ENCODE measurements around the gene PRKN. TPM values are rescaled to one million over a fixed set of nuclear protein-coding genes. Genes with fewer than 3 reads are reported as not detected.

The PRKN gene
- total RNA-seq, 1 donor from 2014 or later = not detected

DNA sequence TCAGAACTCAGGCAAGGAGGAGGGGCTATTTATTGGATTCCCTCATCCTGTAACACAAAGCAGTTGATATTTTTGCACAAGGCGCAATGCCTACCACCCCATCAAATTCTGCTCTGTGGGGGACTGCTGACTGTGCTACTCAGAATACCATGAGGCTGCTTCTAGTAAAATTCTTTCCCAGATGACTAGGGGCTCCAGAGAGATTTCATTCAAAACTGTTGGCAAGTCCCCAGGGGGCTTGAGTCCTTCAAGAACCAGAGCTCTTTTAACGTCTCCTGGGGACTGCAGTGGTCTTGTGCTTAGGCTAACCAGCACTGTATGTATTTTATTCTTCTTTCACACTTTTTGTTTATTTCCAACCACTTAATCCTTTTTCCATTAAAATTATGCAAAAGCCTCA, 1087.8 kb downstream of the PRKN start:
- Mint-ChIP-seq H3K27me3 (ENCODE audit: low read depth) (no peaks in the 10 kb centered on the region), H3K4me1 (ENCODE audit: low read depth) (no peaks in the 10 kb centered on the region), H3K27ac (no peak overlapping the region), H3K4me3 (ENCODE audit: low read depth) (no peak overlapping the region), H3K9me3 (peaks cover 13% of the 10 kb centered on the region), H3K36me3 (ENCODE audit: low read depth) (no peaks in the 10 kb centered on the region)
- intact Hi-C loops (cut with micrococcal nuclease) = no loop called here
- no peak for DNase-seq (ENCODE audit: low spot score)

- Mint-ChIP-seq H3K36me3 (ENCODE audit: low read depth) (no peaks in the 10 kb centered on the region), H3K9me3 (peaks cover 13% of the 10 kb centered on the region), H3K4me3 (ENCODE audit: low read depth) (no peak overlapping the region), H3K4me1 (ENCODE audit: low read depth) (no peaks in the 10 kb centered on the region), H3K27ac (no peak overlapping the region), H3K27me3 (ENCODE audit: low read depth) (no peaks in the 10 kb centered on the region)
- intact Hi-C loops (cut with micrococcal nuclease) = no loop called here
- DNase-seq (ENCODE audit: low spot score) = no peak
These were observed 1089.9 kb downstream of the PRKN start for GRCh38 chr6:161637658-161638057.

GRCh38 chr6:161636882-161637430, 1090.6 kb downstream of the PRKN start:
- H3K27ac Mint-ChIP-seq = no peak overlapping the region
- no peaks in the 10 kb centered on the region for H3K27me3 Mint-ChIP-seq (ENCODE audit: low read depth)
- DNase-seq (ENCODE audit: low spot score) = no peak
- H3K4me3 Mint-ChIP-seq (ENCODE audit: low read depth) = no peak overlapping the region
- no peaks in the 10 kb centered on the region for H3K4me1 Mint-ChIP-seq (ENCODE audit: low read depth)
- intact Hi-C loops (cut with micrococcal nuclease) = no loop called here
- H3K36me3 Mint-ChIP-seq (ENCODE audit: low read depth) = no peaks in the 10 kb centered on the region
- peaks cover 13% of the 10 kb centered on the region for H3K9me3 Mint-ChIP-seq

DNA sequence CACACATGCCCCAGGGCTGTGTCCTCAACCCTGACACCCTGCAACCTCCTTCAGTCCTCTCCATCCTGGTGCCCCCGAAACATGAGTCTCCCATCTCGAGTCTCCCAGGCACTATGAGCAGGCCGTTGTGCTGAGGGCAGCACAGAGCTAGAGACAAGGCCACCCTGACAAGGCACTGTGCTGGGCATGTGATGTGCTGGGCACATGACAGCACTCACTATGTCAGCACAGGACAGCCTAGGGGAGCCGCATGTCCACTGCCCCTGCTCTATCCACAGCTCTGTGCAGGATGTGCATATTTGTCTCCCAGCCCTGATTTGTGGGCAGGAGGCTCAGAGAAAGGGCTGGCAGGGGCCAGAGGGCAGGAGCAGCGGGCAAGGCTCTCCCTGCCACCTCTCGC, 1091.6 kb downstream of the PRKN start:
- H3K36me3 Mint-ChIP-seq (ENCODE audit: low read depth) = no peaks in the 10 kb centered on the region
- no peaks in the 10 kb centered on the region for H3K4me1 Mint-ChIP-seq (ENCODE audit: low read depth)
- intact Hi-C loops (cut with micrococcal nuclease) = no loop called here
- DNase-seq (ENCODE audit: low spot score) = no peak
- H3K4me3 Mint-ChIP-seq (ENCODE audit: low read depth) = no peak overlapping the region
- H3K27ac Mint-ChIP-seq = no peak overlapping the region
- H3K27me3 Mint-ChIP-seq (ENCODE audit: low read depth) = no peaks in the 10 kb centered on the region
- peaks cover 13% of the 10 kb centered on the region for H3K9me3 Mint-ChIP-seq

- Mint-ChIP-seq H3K36me3 (ENCODE audit: low read depth) (no peaks in the 10 kb centered on the region), H3K4me3 (ENCODE audit: low read depth) (no peak overlapping the region), H3K9me3 (peaks cover 9% of the 10 kb centered on the region), H3K4me1 (ENCODE audit: low read depth) (no peaks in the 10 kb centered on the region), H3K27me3 (ENCODE audit: low read depth) (no peaks in the 10 kb centered on the region), H3K27ac (no peak overlapping the region)
- no peak for DNase-seq (ENCODE audit: low spot score)
- intact Hi-C loops (cut with micrococcal nuclease) = no loop called here
These were observed 1092.7 kb downstream of the PRKN start for GRCh38 chr6:161634916-161635315.

DNA sequence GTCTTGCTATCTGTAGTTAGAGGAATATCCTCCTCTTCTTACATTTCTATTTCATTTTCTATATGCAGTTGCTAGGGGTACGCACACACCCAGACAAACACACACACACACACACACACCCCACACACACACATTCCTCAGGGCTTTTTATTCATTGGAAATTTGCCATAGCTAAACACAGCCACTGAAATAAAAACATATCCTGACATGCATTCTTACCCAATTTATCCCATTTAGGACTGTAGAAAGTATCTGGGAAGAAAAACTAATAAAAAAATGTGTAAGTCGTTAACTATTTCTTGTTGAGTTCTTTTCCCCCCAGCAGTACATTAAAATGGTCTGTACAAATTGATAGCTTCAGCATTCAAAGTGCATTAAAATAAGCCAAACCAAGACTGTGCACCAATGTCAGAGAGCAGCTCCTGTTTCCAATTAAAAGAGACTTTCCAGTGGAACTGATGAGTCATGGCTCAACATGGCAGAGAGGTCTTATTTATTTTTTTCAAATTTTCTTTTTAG, 1095.8 kb downstream of the PRKN start:
- H3K36me3 Mint-ChIP-seq (ENCODE audit: low read depth) = no peaks in the 10 kb centered on the region
- intact Hi-C loops (cut with micrococcal nuclease) = no loop called here

GRCh38 chr6:161630674-161631073, 1096.9 kb downstream of the PRKN start:
- no peaks in the 10 kb centered on the region for H3K9me3 Mint-ChIP-seq
- no peaks in the 10 kb centered on the region for H3K36me3 Mint-ChIP-seq (ENCODE audit: low read depth)
- no peaks in the 10 kb centered on the region for H3K27me3 Mint-ChIP-seq (ENCODE audit: low read depth)
- no peak for DNase-seq (ENCODE audit: low spot score)
- intact Hi-C loops (cut with micrococcal nuclease) = no loop called here
- H3K4me3 Mint-ChIP-seq (ENCODE audit: low read depth) = no peak overlapping the region
- no peaks in the 10 kb centered on the region for H3K4me1 Mint-ChIP-seq (ENCODE audit: low read depth)
- no peak overlapping the region for H3K27ac Mint-ChIP-seq

More for the DNA sequence above, 1095.8 kb downstream of the PRKN start:
- no peak overlapping the region for H3K27ac Mint-ChIP-seq
- H3K4me3 Mint-ChIP-seq (ENCODE audit: low read depth) = no peak overlapping the region
- no peak for DNase-seq (ENCODE audit: low spot score)
- H3K27me3 Mint-ChIP-seq (ENCODE audit: low read depth) = no peaks in the 10 kb centered on the region
- H3K4me1 Mint-ChIP-seq (ENCODE audit: low read depth) = no peaks in the 10 kb centered on the region
- no peaks in the 10 kb centered on the region for H3K9me3 Mint-ChIP-seq

GRCh38 chr6:161626132-161626676, 1101.4 kb downstream of the PRKN start:
- intact Hi-C loops (cut with micrococcal nuclease) = no loop called here
- DNase-seq (ENCODE audit: low spot score) = no peak
- H3K36me3 Mint-ChIP-seq (ENCODE audit: low read depth) = no peaks in the 10 kb centered on the region
- no peaks in the 10 kb centered on the region for H3K9me3 Mint-ChIP-seq
- no peaks in the 10 kb centered on the region for H3K4me1 Mint-ChIP-seq (ENCODE audit: low read depth)
- no peak overlapping the region for H3K4me3 Mint-ChIP-seq (ENCODE audit: low read depth)
- H3K27me3 Mint-ChIP-seq (ENCODE audit: low read depth) = no peaks in the 10 kb centered on the region
- H3K27ac Mint-ChIP-seq = no peak overlapping the region

GRCh38 chr6:161624111-161624510, 1103.5 kb downstream of the PRKN start:
- no peaks in the 10 kb centered on the region for H3K4me1 Mint-ChIP-seq (ENCODE audit: low read depth)

DNA sequence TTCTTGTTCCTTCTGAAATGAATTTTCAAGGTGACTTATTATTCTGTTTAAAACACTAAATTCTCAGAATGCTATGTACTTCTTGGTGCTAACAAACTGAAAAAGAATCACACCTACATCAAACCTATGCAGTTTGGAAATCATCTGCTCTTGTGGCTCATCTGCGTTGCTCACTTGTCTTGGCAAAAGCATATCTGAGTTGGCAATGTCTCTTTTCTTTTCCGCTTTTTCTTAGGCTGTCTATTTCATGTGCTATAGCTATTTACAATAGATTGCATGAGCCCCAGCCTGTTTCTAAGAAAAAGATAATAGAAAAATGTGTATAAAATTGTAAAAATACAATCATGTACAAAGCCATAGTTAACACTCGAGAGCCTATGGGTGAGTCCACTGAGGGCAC, 1104.8 kb downstream of the PRKN start:
- H3K4me3 Mint-ChIP-seq (ENCODE audit: low read depth) = no peak overlapping the region
- no peak for DNase-seq (ENCODE audit: low spot score)
- no peaks in the 10 kb centered on the region for H3K27me3 Mint-ChIP-seq (ENCODE audit: low read depth)
- intact Hi-C loops (cut with micrococcal nuclease) = no loop called here
- H3K9me3 Mint-ChIP-seq = no peaks in the 10 kb centered on the region
- H3K36me3 Mint-ChIP-seq (ENCODE audit: low read depth) = no peaks in the 10 kb centered on the region
- no peak overlapping the region for H3K27ac Mint-ChIP-seq
- no peaks in the 10 kb centered on the region for H3K4me1 Mint-ChIP-seq (ENCODE audit: low read depth)

More at GRCh38 chr6:161624111-161624510, 1103.5 kb downstream of the PRKN start:
- no peaks in the 10 kb centered on the region for H3K36me3 Mint-ChIP-seq (ENCODE audit: low read depth)
- H3K4me3 Mint-ChIP-seq (ENCODE audit: low read depth) = no peak overlapping the region
- no peak for DNase-seq (ENCODE audit: low spot score)
- H3K27ac Mint-ChIP-seq = no peak overlapping the region
- intact Hi-C loops (cut with micrococcal nuclease) = no loop called here
- H3K27me3 Mint-ChIP-seq (ENCODE audit: low read depth) = no peaks in the 10 kb centered on the region
- no peaks in the 10 kb centered on the region for H3K9me3 Mint-ChIP-seq

GRCh38 chr6:161618831-161619454, 1108.6 kb downstream of the PRKN start:
- Mint-ChIP-seq H3K9me3 (no peaks in the 10 kb centered on the region), H3K27me3 (ENCODE audit: low read depth) (peaks cover 2% of the 10 kb centered on the region), H3K36me3 (ENCODE audit: low read depth) (no peaks in the 10 kb centered on the region), H3K4me3 (ENCODE audit: low read depth) (no peak overlapping the region), H3K4me1 (ENCODE audit: low read depth) (no peaks in the 10 kb centered on the region), H3K27ac (no peak overlapping the region)
- DNase-seq (ENCODE audit: low spot score) = no peak
- intact Hi-C loops (cut with micrococcal nuclease) = no loop called here

DNA sequence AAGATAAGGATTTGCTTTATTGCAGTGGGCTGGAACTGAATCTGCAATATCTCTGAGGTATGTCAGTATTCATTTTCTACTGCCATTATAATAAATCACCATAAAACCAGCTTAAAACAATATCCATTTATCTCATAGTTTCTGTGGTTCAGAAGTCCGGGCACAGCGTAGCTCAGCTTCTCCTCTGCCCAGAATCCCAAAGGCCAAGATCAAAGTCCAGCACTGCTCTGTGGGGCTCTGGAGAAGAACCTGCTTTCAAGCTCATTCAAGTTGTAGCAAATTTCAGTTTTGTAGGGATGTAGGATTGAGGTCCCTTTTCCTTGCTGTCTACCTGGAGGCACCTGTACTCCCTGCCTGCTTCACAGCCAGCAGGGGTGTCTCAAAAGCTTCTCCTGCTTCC, 1113.9 kb downstream of the PRKN start:
- no peaks in the 10 kb centered on the region for H3K4me1 Mint-ChIP-seq (ENCODE audit: low read depth)
- no peak overlapping the region for H3K27ac Mint-ChIP-seq
- H3K36me3 Mint-ChIP-seq (ENCODE audit: low read depth) = no peaks in the 10 kb centered on the region
- H3K27me3 Mint-ChIP-seq (ENCODE audit: low read depth) = peaks cover 2% of the 10 kb centered on the region
- H3K9me3 Mint-ChIP-seq = no peaks in the 10 kb centered on the region
- no peak overlapping the region for H3K4me3 Mint-ChIP-seq (ENCODE audit: low read depth)
- intact Hi-C loops (cut with micrococcal nuclease) = no loop called here
- DNase-seq (ENCODE audit: low spot score) = no peak

DNA sequence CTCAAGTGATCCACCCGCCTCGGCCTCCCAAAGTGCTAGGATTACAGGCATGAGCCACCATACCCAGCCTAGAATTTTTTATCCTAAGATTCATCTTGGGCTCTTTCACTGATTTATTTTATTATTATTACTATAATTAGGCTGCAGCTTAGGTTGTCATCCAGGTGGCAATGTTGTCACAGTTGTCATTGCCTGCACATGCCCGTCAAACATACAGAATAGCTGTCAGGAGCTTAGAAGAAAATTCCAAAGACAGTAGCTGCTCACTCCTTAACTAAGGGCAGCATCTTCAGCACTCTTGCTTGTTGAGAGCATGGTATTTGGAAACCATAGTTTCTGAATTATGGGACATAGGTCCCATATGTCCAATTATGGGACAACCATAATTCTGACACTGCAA, 1118.8 kb downstream of the PRKN start:
- Mint-ChIP-seq H3K27ac (no peak overlapping the region), H3K9me3 (no peaks in the 10 kb centered on the region), H3K27me3 (ENCODE audit: low read depth) (no peaks in the 10 kb centered on the region), H3K36me3 (ENCODE audit: low read depth) (no peaks in the 10 kb centered on the region), H3K4me3 (ENCODE audit: low read depth) (no peak overlapping the region), H3K4me1 (ENCODE audit: low read depth) (no peaks in the 10 kb centered on the region)
- intact Hi-C loops (cut with micrococcal nuclease) = no loop called here
- DNase-seq (ENCODE audit: low spot score) = no peak
